ENCODE measurements around the gene NUP153. TPM values are rescaled to one million over a fixed set of nuclear protein-coding genes. Genes with fewer than 3 reads are reported as not detected.

NUP153 gene
- total RNA-seq, 1 experiment from 2014 or later = 53.0 TPM

GRCh38 chr6:17640477-17640917 lies 66.2 kb downstream of the NUP153 start:
- H3K36me3 ChIP-seq (ENCODE audit: insufficient read depth, low read length) = peaks cover 71% of the 10 kb centered on the region
- no peaks in the 10 kb centered on the region for H3K9me2 ChIP-seq (replicated peaks; ENCODE audit: insufficient read depth, low read length)
- H3K9ac ChIP-seq (ENCODE audit: low read length) = no peak overlapping the region
- H3K79me2 ChIP-seq (ENCODE audit: low read length) = peaks cover 83% of the 10 kb centered on the region
- H3K4me1 ChIP-seq (ENCODE audit: low read length) = no peaks in the 10 kb centered on the region
- H2AFZ ChIP-seq (ENCODE audit: low read length) = no peak overlapping the region
- H3K4me2 ChIP-seq (ENCODE audit: low read depth, low read length, poor library complexity, severe bottlenecking) = no peak overlapping the region
- H4K20me1 ChIP-seq (ENCODE audit: insufficient read depth, low read depth, low read length) = no peaks in the 10 kb centered on the region
- H3K27ac ChIP-seq (ENCODE audit: low read length) = no peak overlapping the region
- no peaks in the 10 kb centered on the region for H3K9me3 ChIP-seq (ENCODE audit: low read length)
- no peak for DNase-seq
- no peaks in the 10 kb centered on the region for H3K27me3 ChIP-seq (ENCODE audit: low read length)
- H3K4me3 ChIP-seq (ENCODE audit: low read length) = no peak overlapping the region

GRCh38 chr6:17638212-17638715 lies 68.5 kb downstream of the NUP153 start:
- Histone ChIP-seq H3K36me3 (ENCODE audit: insufficient read depth, low read length) (peaks cover 58% of the 10 kb centered on the region), H3K9ac (ENCODE audit: low read length) (no peak overlapping the region), H3K9me2 (replicated peaks; ENCODE audit: insufficient read depth, low read length) (no peaks in the 10 kb centered on the region), H3K4me2 (ENCODE audit: low read depth, low read length, poor library complexity, severe bottlenecking) (no peak overlapping the region), H2AFZ (ENCODE audit: low read length) (no peak overlapping the region), H3K27ac (ENCODE audit: low read length) (no peak overlapping the region), H3K4me1 (ENCODE audit: low read length) (no peaks in the 10 kb centered on the region), H3K4me3 (ENCODE audit: low read length) (no peak overlapping the region), H3K79me2 (ENCODE audit: low read length) (peaks cover 86% of the 10 kb centered on the region), H3K27me3 (ENCODE audit: low read length) (no peaks in the 10 kb centered on the region), H3K9me3 (ENCODE audit: low read length) (no peaks in the 10 kb centered on the region), H4K20me1 (ENCODE audit: insufficient read depth, low read depth, low read length) (no peaks in the 10 kb centered on the region)
- DNase-seq = no peak

GRCh38 chr6:17635568-17635967 lies 71.2 kb downstream of the NUP153 start:
- Histone ChIP-seq H3K79me2 (ENCODE audit: low read length) (peaks cover 88% of the 10 kb centered on the region), H3K9me2 (replicated peaks; ENCODE audit: insufficient read depth, low read length) (no peaks in the 10 kb centered on the region), H3K27me3 (ENCODE audit: low read length) (no peaks in the 10 kb centered on the region), H3K4me3 (ENCODE audit: low read length) (no peak overlapping the region), H3K9ac (ENCODE audit: low read length) (no peak overlapping the region), H2AFZ (ENCODE audit: low read length) (no peak overlapping the region), H3K4me2 (ENCODE audit: low read depth, low read length, poor library complexity, severe bottlenecking) (no peak overlapping the region), H3K36me3 (ENCODE audit: insufficient read depth, low read length) (peaks cover 57% of the 10 kb centered on the region; the same call in 1 of the 2 replicates), H4K20me1 (ENCODE audit: insufficient read depth, low read depth, low read length) (no peaks in the 10 kb centered on the region), H3K9me3 (ENCODE audit: low read length) (no peaks in the 10 kb centered on the region), H3K27ac (ENCODE audit: low read length) (no peak overlapping the region), H3K4me1 (ENCODE audit: low read length) (no peaks in the 10 kb centered on the region)
- no peak for DNase-seq

- H4K20me1 ChIP-seq (ENCODE audit: insufficient read depth, low read depth, low read length) = no peaks in the 10 kb centered on the region
- no peak overlapping the region for H3K27ac ChIP-seq (ENCODE audit: low read length)
- H3K9me3 ChIP-seq (ENCODE audit: low read length) = no peaks in the 10 kb centered on the region
- H3K4me1 ChIP-seq (ENCODE audit: low read length) = peaks cover 14% of the 10 kb centered on the region
- H2AFZ ChIP-seq (ENCODE audit: low read length) = no peak overlapping the region
- H3K79me2 ChIP-seq (ENCODE audit: low read length) = peaks cover 86% of the 10 kb centered on the region
- no peak overlapping the region for H3K4me3 ChIP-seq (ENCODE audit: low read length)
- no peak for DNase-seq
- no peaks in the 10 kb centered on the region for H3K9me2 ChIP-seq (replicated peaks; ENCODE audit: insufficient read depth, low read length)
- H3K9ac ChIP-seq (ENCODE audit: low read length) = no peak overlapping the region
- no peak overlapping the region for H3K4me2 ChIP-seq (ENCODE audit: low read depth, low read length, poor library complexity, severe bottlenecking)
- H3K27me3 ChIP-seq (ENCODE audit: low read length) = no peaks in the 10 kb centered on the region
- peaks cover 56% of the 10 kb centered on the region for H3K36me3 ChIP-seq (ENCODE audit: insufficient read depth, low read length)
Observed at GRCh38 chr6:17633465-17634188, 73.1 kb downstream of the NUP153 start.

GRCh38 chr6:17632934-17633333 lies 73.8 kb downstream of the NUP153 start:
- no peak overlapping the region for H3K27ac ChIP-seq (ENCODE audit: low read length)
- no peak for DNase-seq
- H4K20me1 ChIP-seq (ENCODE audit: insufficient read depth, low read depth, low read length) = no peaks in the 10 kb centered on the region
- no peak overlapping the region for H3K4me3 ChIP-seq (ENCODE audit: low read length)
- no peaks in the 10 kb centered on the region for H3K9me2 ChIP-seq (replicated peaks; ENCODE audit: insufficient read depth, low read length)
- H3K9me3 ChIP-seq (ENCODE audit: low read length) = no peaks in the 10 kb centered on the region
- peaks cover 14% of the 10 kb centered on the region for H3K4me1 ChIP-seq (ENCODE audit: low read length)
- H3K9ac ChIP-seq (ENCODE audit: low read length) = no peak overlapping the region
- H2AFZ ChIP-seq (ENCODE audit: low read length) = no peak overlapping the region
- H3K27me3 ChIP-seq (ENCODE audit: low read length) = no peaks in the 10 kb centered on the region
- H3K36me3 ChIP-seq (ENCODE audit: insufficient read depth, low read length) = peaks cover 53% of the 10 kb centered on the region
- peaks cover 84% of the 10 kb centered on the region for H3K79me2 ChIP-seq (ENCODE audit: low read length)
- no peak overlapping the region for H3K4me2 ChIP-seq (ENCODE audit: low read depth, low read length, poor library complexity, severe bottlenecking)

GRCh38 chr6:17630511-17631073 lies 76.1 kb downstream of the NUP153 start:
- H3K27me3 ChIP-seq (ENCODE audit: low read length) = no peaks in the 10 kb centered on the region
- H3K4me2 ChIP-seq (ENCODE audit: low read depth, low read length, poor library complexity, severe bottlenecking) = no peak overlapping the region
- H3K9ac ChIP-seq (ENCODE audit: low read length) = no peak overlapping the region
- peaks cover 84% of the 10 kb centered on the region for H3K79me2 ChIP-seq (ENCODE audit: low read length)
- no peak overlapping the region for H3K27ac ChIP-seq (ENCODE audit: low read length)
- peaks cover 55% of the 10 kb centered on the region for H3K36me3 ChIP-seq (ENCODE audit: insufficient read depth, low read length)
- H3K9me3 ChIP-seq (ENCODE audit: low read length) = no peaks in the 10 kb centered on the region
- H2AFZ ChIP-seq (ENCODE audit: low read length) = no peak overlapping the region
- H3K9me2 ChIP-seq (replicated peaks; ENCODE audit: insufficient read depth, low read length) = no peaks in the 10 kb centered on the region
- no peak overlapping the region for H3K4me3 ChIP-seq (ENCODE audit: low read length)
- H4K20me1 ChIP-seq (ENCODE audit: insufficient read depth, low read depth, low read length) = no peaks in the 10 kb centered on the region
- no peak for DNase-seq
- peaks cover 14% of the 10 kb centered on the region for H3K4me1 ChIP-seq (ENCODE audit: low read length)

- Histone ChIP-seq H4K20me1 (ENCODE audit: insufficient read depth, low read depth, low read length) (no peaks in the 10 kb centered on the region), H3K9ac (ENCODE audit: low read length) (no peak overlapping the region), H3K79me2 (ENCODE audit: low read length) (peaks cover 85% of the 10 kb centered on the region), H3K27ac (ENCODE audit: low read length) (no peak overlapping the region), H2AFZ (ENCODE audit: low read length) (no peak overlapping the region), H3K36me3 (ENCODE audit: insufficient read depth, low read length) (peaks cover 56% of the 10 kb centered on the region), H3K27me3 (ENCODE audit: low read length) (no peaks in the 10 kb centered on the region), H3K4me1 (ENCODE audit: low read length) (peaks cover 14% of the 10 kb centered on the region), H3K9me2 (replicated peaks; ENCODE audit: insufficient read depth, low read length) (no peaks in the 10 kb centered on the region), H3K4me3 (ENCODE audit: low read length) (no peak overlapping the region), H3K9me3 (ENCODE audit: low read length) (no peaks in the 10 kb centered on the region), H3K4me2 (ENCODE audit: low read depth, low read length, poor library complexity, severe bottlenecking) (no peak overlapping the region)
- DNase-seq = no peak
Observed at GRCh38 chr6:17629824-17630510, 76.8 kb downstream of the NUP153 start.

- Histone ChIP-seq H3K9me2 (replicated peaks; ENCODE audit: insufficient read depth, low read length) (no peaks in the 10 kb centered on the region), H3K36me3 (ENCODE audit: insufficient read depth, low read length) (peaks cover 67% of the 10 kb centered on the region), H3K27ac (ENCODE audit: low read length) (peak overlapping the region; percentile 22; the same call in 1 of the 2 replicates), H2AFZ (ENCODE audit: low read length) (no peak overlapping the region), H3K4me1 (ENCODE audit: low read length) (peaks cover 14% of the 10 kb centered on the region), H3K79me2 (ENCODE audit: low read length) (peaks cover 87% of the 10 kb centered on the region), H3K9me3 (ENCODE audit: low read length) (no peaks in the 10 kb centered on the region), H3K27me3 (ENCODE audit: low read length) (no peaks in the 10 kb centered on the region), H4K20me1 (ENCODE audit: insufficient read depth, low read depth, low read length) (no peaks in the 10 kb centered on the region), H3K4me3 (ENCODE audit: low read length) (no peak overlapping the region), H3K9ac (ENCODE audit: low read length) (no peak overlapping the region), H3K4me2 (ENCODE audit: low read depth, low read length, poor library complexity, severe bottlenecking) (no peak overlapping the region)
- DNase-seq = no peak
Observed at GRCh38 chr6:17628873-17629272, 77.9 kb downstream of the NUP153 start.

Data from Karpas-422 (cell line).